Measurements from ENCODE around the gene GALNT18. TPM values are rescaled to one million over a fixed set of nuclear protein-coding genes. Genes with fewer than 3 reads are reported as not detected.

The GALNT18 gene
- total RNA-seq, 2 donors from 2014 or later = 29.4 to 105 TPM

DNA sequence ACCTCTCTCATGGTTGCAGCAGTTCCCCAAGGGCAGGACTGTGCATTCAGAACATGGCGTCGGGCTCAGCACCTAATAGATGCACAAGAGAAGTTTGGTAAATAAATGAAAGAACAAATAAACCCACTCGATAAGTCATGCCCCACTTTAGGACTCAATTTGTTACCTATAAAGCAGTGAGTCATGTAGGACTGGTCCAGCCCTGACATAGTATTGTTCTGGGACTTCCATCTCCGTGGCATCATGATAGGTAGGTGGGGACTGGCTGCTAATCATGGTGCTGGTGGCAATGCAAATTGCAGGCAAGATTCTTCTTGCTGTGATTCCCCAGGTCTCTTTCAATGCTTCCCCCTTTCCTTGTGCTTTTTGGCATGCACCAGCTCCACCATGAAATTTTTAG is 150.6 kb downstream of the GALNT18 start:
- Histone ChIP-seq H3K4me3 (no peak overlapping the region), H3K36me3 (no peaks in the 10 kb centered on the region), H3K4me1 (replicated peaks) (no peaks in the 10 kb centered on the region), H3K27me3 (replicated peaks; ENCODE audit: insufficient read depth) (no peaks in the 10 kb centered on the region), H3K27ac (no peak overlapping the region), H3K9me3 (no peaks in the 10 kb centered on the region)
- intact Hi-C loops (cut with DNase I) = no loop called here
- TF ChIP-seq, protein P1, sequence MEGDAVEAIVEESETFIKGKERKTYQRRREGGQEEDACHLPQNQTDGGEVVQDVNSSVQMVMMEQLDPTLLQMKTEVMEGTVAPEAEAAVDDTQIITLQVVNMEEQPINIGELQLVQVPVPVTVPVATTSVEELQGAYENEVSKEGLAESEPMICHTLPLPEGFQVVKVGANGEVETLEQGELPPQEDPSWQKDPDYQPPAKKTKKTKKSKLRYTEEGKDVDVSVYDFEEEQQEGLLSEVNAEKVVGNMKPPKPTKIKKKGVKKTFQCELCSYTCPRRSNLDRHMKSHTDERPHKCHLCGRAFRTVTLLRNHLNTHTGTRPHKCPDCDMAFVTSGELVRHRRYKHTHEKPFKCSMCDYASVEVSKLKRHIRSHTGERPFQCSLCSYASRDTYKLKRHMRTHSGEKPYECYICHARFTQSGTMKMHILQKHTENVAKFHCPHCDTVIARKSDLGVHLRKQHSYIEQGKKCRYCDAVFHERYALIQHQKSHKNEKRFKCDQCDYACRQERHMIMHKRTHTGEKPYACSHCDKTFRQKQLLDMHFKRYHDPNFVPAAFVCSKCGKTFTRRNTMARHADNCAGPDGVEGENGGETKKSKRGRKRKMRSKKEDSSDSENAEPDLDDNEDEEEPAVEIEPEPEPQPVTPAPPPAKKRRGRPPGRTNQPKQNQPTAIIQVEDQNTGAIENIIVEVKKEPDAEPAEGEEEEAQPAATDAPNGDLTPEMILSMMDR (IDR thresholded peaks at IDR 0.05) = no peak
- TF ChIP-seq POLR2AphosphoS5 (IDR thresholded peaks at IDR 0.05) = no peak
- no peak for TF ChIP-seq POLR2A (IDR thresholded peaks at IDR 0.05)
- no peak for DNase-seq (ENCODE audit: low spot score)
- 69% methylated on average over 4 of the region's 4 CpGs for WGBS

- Histone ChIP-seq H3K27me3 (replicated peaks; ENCODE audit: insufficient read depth) (no peaks in the 10 kb centered on the region), H3K4me1 (replicated peaks) (no peaks in the 10 kb centered on the region), H3K9me3 (no peaks in the 10 kb centered on the region), H3K36me3 (no peaks in the 10 kb centered on the region), H3K27ac (no peak overlapping the region), H3K4me3 (no peak overlapping the region)
- WGBS = 86% methylated on average over 6 of the region's 6 CpGs
- TF ChIP-seq, protein P1 (IDR thresholded peaks at IDR 0.05) = no peak
- TF ChIP-seq POLR2A (IDR thresholded peaks at IDR 0.05) = no peak
- TF ChIP-seq POLR2AphosphoS5 (IDR thresholded peaks at IDR 0.05) = no peak
- no peak for DNase-seq (ENCODE audit: low spot score)
- intact Hi-C loops (cut with DNase I) = no loop called here
Measured at GRCh38 chr11:11468954-11469353, 152.9 kb downstream of the GALNT18 start.

- peak; percentile 46 for DNase-seq (ENCODE audit: low spot score)
- Histone ChIP-seq H3K27ac (no peak overlapping the region), H3K4me1 (replicated peaks) (no peaks in the 10 kb centered on the region), H3K36me3 (no peaks in the 10 kb centered on the region), H3K9me3 (no peaks in the 10 kb centered on the region), H3K27me3 (replicated peaks; ENCODE audit: insufficient read depth) (no peaks in the 10 kb centered on the region), H3K4me3 (no peak overlapping the region)
- TF ChIP-seq POLR2AphosphoS5 (IDR thresholded peaks at IDR 0.05) = peak; percentile 16
- TF ChIP-seq, protein P1 (IDR thresholded peaks at IDR 0.05) = no peak
- intact Hi-C loops (cut with DNase I) = no loop called here
- 35% methylated on average over 4 of the region's 4 CpGs for WGBS
Measured at GRCh38 chr11:11467312-11467711, 154.5 kb downstream of the GALNT18 start.

DNA sequence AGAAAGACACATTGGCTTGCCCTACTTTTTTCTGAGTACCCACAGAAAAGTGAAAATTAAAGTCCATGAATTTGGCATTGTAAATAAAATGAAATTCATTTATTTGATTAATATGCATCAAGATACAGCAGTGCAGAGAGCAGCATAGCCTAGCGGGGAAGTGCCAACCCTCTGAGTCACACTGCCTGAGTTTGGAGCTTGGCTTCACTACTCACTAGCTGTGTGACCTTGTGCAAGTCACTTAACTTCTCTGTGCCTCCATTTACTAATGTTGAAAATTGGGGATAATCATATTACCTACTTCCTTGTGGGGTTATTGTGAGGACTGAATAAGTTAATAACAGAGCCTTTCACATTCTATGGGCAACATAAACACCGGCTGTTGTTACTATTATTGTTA is 157.2 kb downstream of the GALNT18 start:
- Histone ChIP-seq H3K4me1 (replicated peaks) (no peaks in the 10 kb centered on the region), H3K36me3 (no peaks in the 10 kb centered on the region), H3K27me3 (replicated peaks; ENCODE audit: insufficient read depth) (no peaks in the 10 kb centered on the region), H3K27ac (no peak overlapping the region), H3K4me3 (no peak overlapping the region), H3K9me3 (no peaks in the 10 kb centered on the region)
- DNase-seq (ENCODE audit: low spot score) = no peak
- WGBS = 96% methylated on average over 2 of the region's 2 CpGs
- TF ChIP-seq POLR2A (IDR thresholded peaks at IDR 0.05) (no peak), POLR2AphosphoS5 (IDR thresholded peaks at IDR 0.05) (no peak)
- TF ChIP-seq, protein P1 (IDR thresholded peaks at IDR 0.05) = no peak
- intact Hi-C loops (cut with DNase I) = no loop called here

- no peak overlapping the region for H3K27ac ChIP-seq
- H3K9me3 ChIP-seq = no peaks in the 10 kb centered on the region
- intact Hi-C loops (cut with DNase I) = no loop called here
- H3K27me3 ChIP-seq (replicated peaks; ENCODE audit: insufficient read depth) = no peaks in the 10 kb centered on the region
- TF ChIP-seq POLR2AphosphoS5 (IDR thresholded peaks at IDR 0.05) (no peak), POLR2A (IDR thresholded peaks at IDR 0.05) (no peak)
- TF ChIP-seq, protein P1 (IDR thresholded peaks at IDR 0.05) = no peak
- WGBS = 45% methylated on average over 10 of the region's 10 CpGs
- DNase-seq (ENCODE audit: low spot score) = no peak
- H3K36me3 ChIP-seq = no peaks in the 10 kb centered on the region
- H3K4me1 ChIP-seq (replicated peaks) = no peaks in the 10 kb centered on the region
- no peak overlapping the region for H3K4me3 ChIP-seq
Measured at GRCh38 chr11:11463405-11463804, 158.4 kb downstream of the GALNT18 start.

All from prostate gland (tissue), 2 donors.